ENCODE results near the gene ST8SIA4. TPM values are rescaled to one million over a fixed set of nuclear protein-coding genes. Genes with fewer than 3 reads are reported as not detected.

The ST8SIA4 gene
- total RNA-seq, 1 experiment from 2014 or later: not detected

- H3K4me1 ChIP-seq (ENCODE audit: control insufficient read depth in 1 of 2, insufficient read depth in 2 of 2, low read length in 2 of 2): no peaks in the 10 kb centered on the region
- POLR2A ChIA-PET: no interaction called here
These were observed 99.7 kb downstream of the ST8SIA4 start for GRCh38 chr5:100803397-100803796.

GRCh38 chr5:100802208-100802607 lies 100.9 kb downstream of the ST8SIA4 start:
- TF ChIP-seq MAX (IDR thresholded peaks at IDR 0.05): no peak
- no peak for TF ChIP-seq ZFX (IDR thresholded peaks at IDR 0.05)
- no peak for TF ChIP-seq SIN3A (IDR thresholded peaks at IDR 0.05; ENCODE audit: low read depth)
- no peak for TF ChIP-seq JUND (IDR thresholded peaks at IDR 0.05)
- TF ChIP-seq ATF3 (IDR thresholded peaks at IDR 0.05): no peak
- no peak for TF ChIP-seq YY1 (IDR thresholded peaks at IDR 0.05; ENCODE audit: extremely low read depth, insufficient replicate concordance, low read depth, low read length)

More at GRCh38 chr5:100803397-100803796, 99.7 kb downstream of the ST8SIA4 start:
- intact Hi-C loops (cut with micrococcal nuclease): no loop called here
- no peaks in the 10 kb centered on the region for H3K9me2 ChIP-seq (ENCODE audit: insufficient read depth)
- no peak overlapping the region for H3K27ac ChIP-seq (ENCODE audit: low read depth, low read length)
- DNase-seq (ENCODE audit: low read depth, low spot score): no peak
- H2AFZ ChIP-seq (ENCODE audit: low read depth, low read length, poor library complexity, severe bottlenecking): no peak overlapping the region
- no TSS peak for BruUV-seq (replicated peaks)
- RAD21 ChIA-PET (ENCODE audit: low non-redundant PET in 1 of 2, low total read pairs in 2 of 2, uncharacterized antibody in 2 of 2, unreplicated experiment in 2 of 2): no interaction called here
- ATAC-seq: no peak
- no peak overlapping the region for H3K9ac ChIP-seq (ENCODE audit: low read length)
- no peak for TF ChIP-seq YY1 (IDR thresholded peaks at IDR 0.05; ENCODE audit: extremely low read depth, insufficient replicate concordance, low read depth, low read length)
- TF ChIP-seq JUND (IDR thresholded peaks at IDR 0.05): no peak
- TF ChIP-seq ZFX (IDR thresholded peaks at IDR 0.05): no peak
- TF ChIP-seq CBX3 (IDR thresholded peaks at IDR 0.05; ENCODE audit: low read depth): no peak
- no peak for TF ChIP-seq SIN3A (IDR thresholded peaks at IDR 0.05; ENCODE audit: low read depth)
- TF ChIP-seq CEBPB (IDR thresholded peaks at IDR 0.05; ENCODE audit: low read depth): no peak
- TF ChIP-seq RAD21 (IDR thresholded peaks at IDR 0.05; ENCODE audit: low read depth): no peak
- TF ChIP-seq POLR2A (IDR thresholded peaks at IDR 0.05; ENCODE audit: borderline replicate concordance, extremely low read depth, insufficient read depth, insufficient read length): no peak
- TF ChIP-seq EZH2phosphoT487 (IDR thresholded peaks at IDR 0.05; ENCODE audit: borderline replicate concordance): no peak
- TF ChIP-seq POLR2AphosphoS5 (IDR thresholded peaks at IDR 0.05; ENCODE audit: low read depth, low read length): no peak
- TF ChIP-seq ATF3 (IDR thresholded peaks at IDR 0.05): no peak
- no peaks in the 10 kb centered on the region for H3K36me3 ChIP-seq (ENCODE audit: control insufficient read depth in 1 of 2, insufficient read depth in 2 of 2, low read length in 2 of 2)
- no peaks in the 10 kb centered on the region for H3K79me2 ChIP-seq (ENCODE audit: insufficient read depth, low read length)
- no peak overlapping the region for H3K4me2 ChIP-seq (ENCODE audit: low read length)
- H3K4me3 ChIP-seq (replicated peaks in 1 of 2; ENCODE audit: low read depth in 1 of 2, low read length in 2 of 2): no peak overlapping the region
- H3K27me3 ChIP-seq (ENCODE audit: insufficient read depth, low read length): no peaks in the 10 kb centered on the region
- H4K20me1 ChIP-seq (ENCODE audit: insufficient read depth): no peaks in the 10 kb centered on the region
- no peaks in the 10 kb centered on the region for H3K9me3 ChIP-seq (ENCODE audit: control insufficient read depth in 1 of 2, insufficient read depth in 1 of 2, low read depth in 1 of 2, low read length in 2 of 2)
- CTCF ChIA-PET: no interaction called here

More at GRCh38 chr5:100802208-100802607, 100.9 kb downstream of the ST8SIA4 start:
- ATAC-seq (no peak), DNase-seq (ENCODE audit: low read depth, low spot score) (no peak)
- no peaks in the 10 kb centered on the region for H4K20me1 ChIP-seq (ENCODE audit: insufficient read depth)
- no peak overlapping the region for H3K4me2 ChIP-seq (ENCODE audit: low read length)
- ChIA-PET RAD21 (ENCODE audit: low non-redundant PET in 1 of 2, low total read pairs in 2 of 2, uncharacterized antibody in 2 of 2, unreplicated experiment in 2 of 2) (no interaction called here), CTCF (no interaction called here), POLR2A (no interaction called here)
- H3K36me3 ChIP-seq (ENCODE audit: control insufficient read depth in 1 of 2, insufficient read depth in 2 of 2, low read length in 2 of 2): no peaks in the 10 kb centered on the region
- H3K79me2 ChIP-seq (ENCODE audit: insufficient read depth, low read length): no peaks in the 10 kb centered on the region
- H3K27me3 ChIP-seq (ENCODE audit: insufficient read depth, low read length): no peaks in the 10 kb centered on the region
- no TSS peak for BruUV-seq (replicated peaks)
- H3K4me3 ChIP-seq (replicated peaks in 1 of 2; ENCODE audit: low read depth in 1 of 2, low read length in 2 of 2): no peak overlapping the region
- no peaks in the 10 kb centered on the region for H3K9me3 ChIP-seq (ENCODE audit: control insufficient read depth in 1 of 2, insufficient read depth in 1 of 2, low read depth in 1 of 2, low read length in 2 of 2)
- H2AFZ ChIP-seq (ENCODE audit: low read depth, low read length, poor library complexity, severe bottlenecking): no peak overlapping the region
- no peak overlapping the region for H3K27ac ChIP-seq (ENCODE audit: low read depth, low read length)
- intact Hi-C loops (cut with micrococcal nuclease): no loop called here
- no peaks in the 10 kb centered on the region for H3K4me1 ChIP-seq (ENCODE audit: control insufficient read depth in 1 of 2, insufficient read depth in 2 of 2, low read length in 2 of 2)
- H3K9ac ChIP-seq (ENCODE audit: low read length): no peak overlapping the region
- no peaks in the 10 kb centered on the region for H3K9me2 ChIP-seq (ENCODE audit: insufficient read depth)
